NCI-H2171 (cell line): Measurements from ENCODE around the gene ZFAND2A.
"Not testable (repeated sequence)": the region's sequence is repeated elsewhere in the genome, so short reads cannot be mapped to it uniquely, and the experiment has no call there.

Experiments
- DNase-seq: peaks from one replicate; lab custom pipeline; 2025; lab: John Stamatoyannopoulos, UW

The ZFAND2A gene

GRCh38 chr7:1122832-1123501 is 37.0 kb downstream of the ZFAND2A start:
- no peak for DNase-seq

GRCh38 chr7:1121886-1122831 is 37.8 kb downstream of the ZFAND2A start:
- no peak for DNase-seq

- no peak for DNase-seq
Observed at GRCh38 chr7:1121476-1121875, 38.5 kb downstream of the ZFAND2A start.

GRCh38 chr7:1120791-1121190 is 39.2 kb downstream of the ZFAND2A start:
- no peak for DNase-seq

GRCh38 chr7:1119201-1119600 is 40.8 kb downstream of the ZFAND2A start:
- DNase-seq: no peak

- DNase-seq: no peak
Observed at GRCh38 chr7:1117321-1117928, 42.6 kb downstream of the ZFAND2A start.

GRCh38 chr7:1116383-1117008 is 43.5 kb downstream of the ZFAND2A start:
- DNase-seq: not testable (repeated sequence)

GRCh38 chr7:1115171-1116045 is 44.6 kb downstream of the ZFAND2A start:
- not testable (repeated sequence) for DNase-seq

GRCh38 chr7:1114505-1114904 is 45.5 kb downstream of the ZFAND2A start:
- DNase-seq: no peak

GRCh38 chr7:1114088-1114487 is 45.9 kb downstream of the ZFAND2A start:
- DNase-seq: no peak

- peak; percentile 45 for DNase-seq
Observed at GRCh38 chr7:1113548-1113885, 46.5 kb downstream of the ZFAND2A start.

- no peak for DNase-seq
Observed at GRCh38 chr7:1112625-1113547, 47.1 kb downstream of the ZFAND2A start.

GRCh38 chr7:1112109-1112508 is 47.9 kb downstream of the ZFAND2A start:
- DNase-seq: no peak

- DNase-seq: no peak
Observed at GRCh38 chr7:1111156-1111555, 48.8 kb downstream of the ZFAND2A start.

- no peak for DNase-seq
Observed at GRCh38 chr7:1110358-1110757, 49.6 kb downstream of the ZFAND2A start.

- no peak for DNase-seq
Observed at GRCh38 chr7:1109581-1110310, 50.2 kb downstream of the ZFAND2A start.

- DNase-seq: no peak
Observed at GRCh38 chr7:1108264-1108920, 51.6 kb downstream of the ZFAND2A start.

GRCh38 chr7:1106793-1107421 is 53.1 kb downstream of the ZFAND2A start:
- no peak for DNase-seq
